HUES64 (cell line): ENCODE results near the gene SLC5A4.

ENCODE experiments used
- H3K27ac ChIP-seq: 2 replicates; pipeline ENCODE4 v1.7.0; 2013; ENCODE audit warnings: low read depth, low read length, inconsistent platforms
- H3K27me3 ChIP-seq: 2 replicates; pipeline ENCODE4 v1.6.1; 2013; ENCODE audit warnings: mild to moderate bottlenecking, low read length; ENCODE audit not compliant: insufficient read depth
- H3K36me3 ChIP-seq: 2 replicates; pipeline ENCODE4 v1.6.1; 2013; ENCODE audit warnings: mild to moderate bottlenecking, low read length; ENCODE audit not compliant: insufficient read depth
- H3K4me1 ChIP-seq: 2 replicates; pipeline ENCODE4 v1.6.1; 2013; ENCODE audit warnings: mild to moderate bottlenecking, low read length, moderate library complexity; ENCODE audit not compliant: insufficient read depth
- H3K4me3 ChIP-seq: 2 replicates; pipeline ENCODE4 v1.5.1; 2013; ENCODE audit warnings: mild to moderate bottlenecking, low read length, moderate library complexity
- H3K9ac ChIP-seq: 2 replicates; pipeline ENCODE4 v1.6.1; 2013; ENCODE audit warnings: mild to moderate bottlenecking, low read depth, low read length
- H3K9me3 ChIP-seq: 2 replicates; pipeline ENCODE4 v1.6.1; 2013; ENCODE audit warnings: low read depth, low read length; ENCODE audit not compliant: insufficient read depth
- WGBS: fragments of 150-250, 120-280 bp; methylation state at CpG from one replicate; pipeline ENCODE4 v1.1.7; 2013; ENCODE audit warnings: missing lambda C conversion rate; 5-methylcytosine and 5-hydroxymethylcytosine counted together

Gene SLC5A4

GRCh38 chr22:32232191-32232830, 22.8 kb downstream of the SLC5A4 start:
- Histone ChIP-seq H3K27ac (no peak overlapping the region), H3K9me3 (no peaks in the 10 kb centered on the region), H3K27me3 (no peaks in the 10 kb centered on the region), H3K4me3 (no peak overlapping the region), H3K9ac (no peak overlapping the region), H3K36me3 (no peaks in the 10 kb centered on the region), H3K4me1 (no peaks in the 10 kb centered on the region)
- WGBS, result 88% methylated on average over 4 of the region's 5 CpGs

GRCh38 chr22:32226326-32227104, 28.6 kb downstream of the SLC5A4 start:
- H3K27ac ChIP-seq, result no peak overlapping the region

GRCh38 chr22:32222991-32223390, 32.2 kb downstream of the SLC5A4 start:
- H3K4me3 ChIP-seq, result no peak overlapping the region
- no peaks in the 10 kb centered on the region for H3K4me1 ChIP-seq
- no peak overlapping the region for H3K27ac ChIP-seq
- no peaks in the 10 kb centered on the region for H3K27me3 ChIP-seq
- H3K36me3 ChIP-seq, result no peaks in the 10 kb centered on the region
- H3K9me3 ChIP-seq, result no peaks in the 10 kb centered on the region
- no peak overlapping the region for H3K9ac ChIP-seq
- WGBS, result no CpG with 5 or more reads among the region's 1 CpG

More at GRCh38 chr22:32226326-32227104, 28.6 kb downstream of the SLC5A4 start:
- Histone ChIP-seq H3K27me3 (no peaks in the 10 kb centered on the region), H3K9me3 (no peaks in the 10 kb centered on the region), H3K36me3 (no peaks in the 10 kb centered on the region), H3K4me1 (no peaks in the 10 kb centered on the region), H3K9ac (no peak overlapping the region), H3K4me3 (no peak overlapping the region)
- WGBS, result 88% methylated on average over 7 of the region's 7 CpGs

GRCh38 chr22:32219026-32219425, 36.1 kb downstream of the SLC5A4 start:
- H3K9ac ChIP-seq, result no peak overlapping the region
- H3K27ac ChIP-seq, result no peak overlapping the region
- H3K27me3 ChIP-seq, result no peaks in the 10 kb centered on the region
- H3K4me1 ChIP-seq, result no peaks in the 10 kb centered on the region
- no peaks in the 10 kb centered on the region for H3K9me3 ChIP-seq
- no peaks in the 10 kb centered on the region for H3K36me3 ChIP-seq
- no peak overlapping the region for H3K4me3 ChIP-seq
- WGBS, result 100% methylated on average over 2 of the region's 3 CpGs

GRCh38 chr22:32218470-32218869, 36.7 kb downstream of the SLC5A4 start:
- no peak overlapping the region for H3K27ac ChIP-seq
- no peaks in the 10 kb centered on the region for H3K27me3 ChIP-seq
- H3K4me3 ChIP-seq, result no peak overlapping the region
- H3K9ac ChIP-seq, result no peak overlapping the region
- H3K9me3 ChIP-seq, result no peaks in the 10 kb centered on the region
- no peaks in the 10 kb centered on the region for H3K36me3 ChIP-seq
- no peaks in the 10 kb centered on the region for H3K4me1 ChIP-seq
- 85% methylated on average over 6 of the region's 6 CpGs for WGBS

- H3K36me3 ChIP-seq, result no peaks in the 10 kb centered on the region
- H3K27ac ChIP-seq, result no peak overlapping the region
- no peak overlapping the region for H3K9ac ChIP-seq
- H3K4me1 ChIP-seq, result no peaks in the 10 kb centered on the region
- H3K9me3 ChIP-seq, result no peaks in the 10 kb centered on the region
- H3K27me3 ChIP-seq, result no peaks in the 10 kb centered on the region
- WGBS, result 95% methylated on average over 2 of the region's 2 CpGs
- no peak overlapping the region for H3K4me3 ChIP-seq
Measured at GRCh38 chr22:32217465-32217864, 37.7 kb downstream of the SLC5A4 start.

- Histone ChIP-seq H3K36me3 (no peaks in the 10 kb centered on the region), H3K27me3 (no peaks in the 10 kb centered on the region), H3K4me3 (no peak overlapping the region), H3K9me3 (no peaks in the 10 kb centered on the region), H3K4me1 (no peaks in the 10 kb centered on the region), H3K9ac (no peak overlapping the region), H3K27ac (no peak overlapping the region)
- WGBS, result 91% methylated on average over 10 of the region's 10 CpGs
Measured at GRCh38 chr22:32216911-32217310, 38.2 kb downstream of the SLC5A4 start.

- no peak overlapping the region for H3K27ac ChIP-seq
- no peak overlapping the region for H3K4me3 ChIP-seq
- H3K27me3 ChIP-seq, result peaks cover 3% of the 10 kb centered on the region
- H3K36me3 ChIP-seq, result no peaks in the 10 kb centered on the region
- H3K4me1 ChIP-seq, result no peaks in the 10 kb centered on the region
- H3K9me3 ChIP-seq, result no peaks in the 10 kb centered on the region
- no peak overlapping the region for H3K9ac ChIP-seq
- WGBS, result 93% methylated on average over 7 of the region's 7 CpGs
Measured at GRCh38 chr22:32211011-32211410, 44.1 kb downstream of the SLC5A4 start.

GRCh38 chr22:32208681-32209080, 46.5 kb downstream of the SLC5A4 start:
- Histone ChIP-seq H3K9ac (no peak overlapping the region), H3K27me3 (peaks cover 24% of the 10 kb centered on the region)

GRCh38 chr22:32207971-32208480, 47.1 kb downstream of the SLC5A4 start:
- 88% methylated on average over 4 of the region's 4 CpGs for WGBS
- Histone ChIP-seq H3K36me3 (no peaks in the 10 kb centered on the region), H3K27ac (no peak overlapping the region), H3K9ac (no peak overlapping the region), H3K27me3 (peaks cover 30% of the 10 kb centered on the region), H3K4me3 (no peak overlapping the region), H3K4me1 (peaks cover 4% of the 10 kb centered on the region; the same call in 1 of the 2 replicates), H3K9me3 (no peaks in the 10 kb centered on the region)

More at GRCh38 chr22:32208681-32209080, 46.5 kb downstream of the SLC5A4 start:
- H3K9me3 ChIP-seq, result no peaks in the 10 kb centered on the region
- no peak overlapping the region for H3K27ac ChIP-seq
- H3K36me3 ChIP-seq, result no peaks in the 10 kb centered on the region
- no peak overlapping the region for H3K4me3 ChIP-seq
- H3K4me1 ChIP-seq, result peaks cover 4% of the 10 kb centered on the region; the same call in 1 of the 2 replicates
- WGBS, result 94% methylated on average over 3 of the region's 3 CpGs
